H1 (cell line): ENCODE measurements around the gene P3H3. TPM values are rescaled to one million over a fixed set of nuclear protein-coding genes. Genes with fewer than 3 reads are reported as not detected.

Source experiments
- EGR1 ChIP-seq: IDR thresholded peaks from 2 replicates; pipeline ENCODE4 v1.6.1; 2011; ENCODE audit warnings: low read depth, low read length, borderline replicate concordance
- EZH2 ChIP-seq: fragments of 200-600 bp; sonication (generic); IDR thresholded peaks from 2 replicates; pipeline ENCODE4 v1.7.1; 2012; ENCODE audit warnings: low read depth, mild to moderate bottlenecking, moderate library complexity, low read length, inconsistent platforms; ENCODE audit not compliant: severe bottlenecking
- KDM4A ChIP-seq: IDR thresholded peaks from one replicate; pipeline ENCODE4 v1.7.1; 2012; ENCODE audit warnings: low read depth, mild to moderate bottlenecking, moderate library complexity, low read length, inconsistent platforms; ENCODE audit not compliant: severe bottlenecking
- RBBP5 ChIP-seq: IDR thresholded peaks from 2 replicates; pipeline ENCODE4 v1.7.1; 2012; ENCODE audit warnings: low read depth, mild to moderate bottlenecking, inconsistent platforms, low read length, moderate library complexity, borderline replicate concordance
- polyA plus RNA-seq, 7 experiments: library from polyadenylated mRNA; depleted of rRNA in 3 of 7; stranded (reverse) in 5 of 7; unstranded in 2 of 7; fragments of >200 nt in 5 of 7; fragments of 200-250 nt in 2 of 7; gene quantifications; 1 replicate in 5 of 7; 2 replicates in 1 of 7; 4 replicates in 1 of 7; pipeline versions ENCODE4 v1.2.1 to v1.2.3, GENCODE V29; 2011 to 2013; ENCODE audit warnings: missing spikeins in 2 of 7, mixed read lengths in 2 of 7
- total RNA-seq: library from RNA; stranded (reverse); fragmentation: NEBNext Ultra II Directional; extraction: Animal tissue kit (Norgen Biotek cat#: 25700); gene quantifications from 2 replicates; pipeline ENCODE4 v1.2.1, GENCODE V29; 2021

P3H3 gene
- total and polyA plus RNA-seq, 2 of the 8 experiments (the other 6 are each of a cell fraction or from before 2014, with no cell fraction given): 22.9 to 43.5 TPM

GRCh38 chr12:6837370-6838060, 9.3 kb downstream of the P3H3 start (continued):
- TF ChIP-seq RBBP5 (no peak), EZH2 (no peak), EGR1 (no peak), KDM4A (no peak)
